HFFc6 (cell line): ENCODE data around the gene KRT80. TPM values are rescaled to one million over a fixed set of nuclear protein-coding genes. Genes with fewer than 3 reads are reported as not detected.
A peak's percentile ranks its signal among the peaks of the same experiment; 100 is the strongest.

Experiments used
- DNase-seq: peaks from one replicate; pipeline ENCODE4 v3.0.0-alpha.2; 2018
- H3K27ac Mint-ChIP-seq: 2 replicates; pipeline ENCODE4 v1.8.0; 2020; ENCODE audit warnings: mild to moderate bottlenecking, mixed read lengths
- H3K27me3 Mint-ChIP-seq: 2 replicates; pipeline ENCODE4 v1.8.0; 2021; ENCODE audit warnings: mild to moderate bottlenecking, moderate library complexity, mixed read lengths; ENCODE audit not compliant: insufficient read depth
- H3K36me3 Mint-ChIP-seq: 2 replicates; pipeline ENCODE4 v1.8.0; 2021; ENCODE audit warnings: low read depth, mixed read lengths
- H3K4me1 Mint-ChIP-seq: 2 replicates; pipeline ENCODE4 v1.8.0; 2020; ENCODE audit warnings: low read depth, mixed read lengths
- H3K4me3 Mint-ChIP-seq: 2 replicates; pipeline ENCODE4 v1.8.0; 2020; ENCODE audit warnings: mild to moderate bottlenecking, moderate library complexity, mixed read lengths
- H3K9me3 Mint-ChIP-seq: 2 replicates; pipeline ENCODE4 v1.8.0; 2020; ENCODE audit warnings: mild to moderate bottlenecking, mixed read lengths
- total RNA-seq, 6 experiments: library from RNA; stranded (reverse); fragmentation: NEBNext Ultra II Directional; extraction: Animal tissue kit (Norgen Biotek cat#: 25700); gene quantifications; 2 replicates in 1 of 6; 3 replicates in 5 of 6; pipeline ENCODE4 v1.2.3, GENCODE V29; 2021
- TF ChIP-seq, protein P1 (sequence below): fragments of 200-600 bp; sonication (generic); IDR thresholded peaks from 2 replicates; pipeline ENCODE4 v1.5.0; 2021; ENCODE audit warnings: antibody characterized with exemption, mild to moderate bottlenecking

Gene KRT80
- total RNA-seq, 6 experiments from 2014 or later = 2.3 to 3.7 (median 2.8) TPM

GRCh38 chr12:52197371-52198231, 5.8 kb upstream of the KRT80 start:
- TF ChIP-seq, protein P1, sequence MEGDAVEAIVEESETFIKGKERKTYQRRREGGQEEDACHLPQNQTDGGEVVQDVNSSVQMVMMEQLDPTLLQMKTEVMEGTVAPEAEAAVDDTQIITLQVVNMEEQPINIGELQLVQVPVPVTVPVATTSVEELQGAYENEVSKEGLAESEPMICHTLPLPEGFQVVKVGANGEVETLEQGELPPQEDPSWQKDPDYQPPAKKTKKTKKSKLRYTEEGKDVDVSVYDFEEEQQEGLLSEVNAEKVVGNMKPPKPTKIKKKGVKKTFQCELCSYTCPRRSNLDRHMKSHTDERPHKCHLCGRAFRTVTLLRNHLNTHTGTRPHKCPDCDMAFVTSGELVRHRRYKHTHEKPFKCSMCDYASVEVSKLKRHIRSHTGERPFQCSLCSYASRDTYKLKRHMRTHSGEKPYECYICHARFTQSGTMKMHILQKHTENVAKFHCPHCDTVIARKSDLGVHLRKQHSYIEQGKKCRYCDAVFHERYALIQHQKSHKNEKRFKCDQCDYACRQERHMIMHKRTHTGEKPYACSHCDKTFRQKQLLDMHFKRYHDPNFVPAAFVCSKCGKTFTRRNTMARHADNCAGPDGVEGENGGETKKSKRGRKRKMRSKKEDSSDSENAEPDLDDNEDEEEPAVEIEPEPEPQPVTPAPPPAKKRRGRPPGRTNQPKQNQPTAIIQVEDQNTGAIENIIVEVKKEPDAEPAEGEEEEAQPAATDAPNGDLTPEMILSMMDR = no peak
- DNase-seq = no peak
- no peak overlapping the region for H3K4me3 Mint-ChIP-seq
- H3K27ac Mint-ChIP-seq = no peak overlapping the region
- H3K4me1 Mint-ChIP-seq = peaks cover 65% of the 10 kb centered on the region
- no peaks in the 10 kb centered on the region for H3K9me3 Mint-ChIP-seq
- no peaks in the 10 kb centered on the region for H3K36me3 Mint-ChIP-seq
- H3K27me3 Mint-ChIP-seq = no peaks in the 10 kb centered on the region; the same call in 1 of the 2 replicates

GRCh38 chr12:52195065-52195730, 3.4 kb upstream of the KRT80 start:
- TF ChIP-seq, protein P1 = no peak
- H3K36me3 Mint-ChIP-seq = no peaks in the 10 kb centered on the region
- no peak for DNase-seq
- no peak overlapping the region for H3K4me3 Mint-ChIP-seq
- peaks cover 72% of the 10 kb centered on the region for H3K4me1 Mint-ChIP-seq
- H3K27me3 Mint-ChIP-seq = no peaks in the 10 kb centered on the region; the same call in 1 of the 2 replicates
- H3K27ac Mint-ChIP-seq = peak overlapping the region; percentile 71
- no peaks in the 10 kb centered on the region for H3K9me3 Mint-ChIP-seq

DNA sequence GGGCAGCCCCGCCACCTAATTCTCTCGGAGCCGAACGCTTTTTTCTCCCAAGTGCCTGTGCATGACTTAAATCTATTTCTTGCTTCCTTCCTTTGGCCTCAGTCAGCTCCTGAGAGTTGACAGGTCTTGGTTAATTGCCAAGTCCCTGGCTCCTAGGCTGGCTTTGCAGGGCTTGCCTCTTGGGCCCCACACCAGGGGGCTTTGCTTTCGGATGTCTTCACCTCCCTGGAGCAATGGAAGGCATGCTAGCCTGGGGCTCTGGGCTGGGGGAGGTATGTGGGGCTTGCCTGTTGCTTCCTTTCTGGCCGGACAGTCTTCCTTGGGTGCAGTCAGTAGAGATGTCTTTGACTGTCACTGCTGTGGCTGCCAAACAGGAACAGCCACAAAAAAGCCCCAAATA, 2.2 kb upstream of the KRT80 start:
- Mint-ChIP-seq H3K4me1 (peaks cover 83% of the 10 kb centered on the region), H3K27ac (peak overlapping the region; percentile 88), H3K27me3 (peaks cover 2% of the 10 kb centered on the region), H3K9me3 (no peaks in the 10 kb centered on the region), H3K4me3 (no peak overlapping the region; the same call in 1 of the 2 replicates), H3K36me3 (no peaks in the 10 kb centered on the region)
- TF ChIP-seq, protein P1 = no peak
- DNase-seq = no peak

- H3K27ac Mint-ChIP-seq = peak overlapping the region; percentile 88
- H3K27me3 Mint-ChIP-seq = peaks cover 2% of the 10 kb centered on the region
- H3K36me3 Mint-ChIP-seq = no peaks in the 10 kb centered on the region
- H3K9me3 Mint-ChIP-seq = no peaks in the 10 kb centered on the region
- TF ChIP-seq, protein P1 = no peak
- peaks cover 83% of the 10 kb centered on the region for H3K4me1 Mint-ChIP-seq
- no peak for DNase-seq
- no peak overlapping the region for H3K4me3 Mint-ChIP-seq
Measured at GRCh38 chr12:52193532-52193931, 1.7 kb upstream of the KRT80 start.

DNA sequence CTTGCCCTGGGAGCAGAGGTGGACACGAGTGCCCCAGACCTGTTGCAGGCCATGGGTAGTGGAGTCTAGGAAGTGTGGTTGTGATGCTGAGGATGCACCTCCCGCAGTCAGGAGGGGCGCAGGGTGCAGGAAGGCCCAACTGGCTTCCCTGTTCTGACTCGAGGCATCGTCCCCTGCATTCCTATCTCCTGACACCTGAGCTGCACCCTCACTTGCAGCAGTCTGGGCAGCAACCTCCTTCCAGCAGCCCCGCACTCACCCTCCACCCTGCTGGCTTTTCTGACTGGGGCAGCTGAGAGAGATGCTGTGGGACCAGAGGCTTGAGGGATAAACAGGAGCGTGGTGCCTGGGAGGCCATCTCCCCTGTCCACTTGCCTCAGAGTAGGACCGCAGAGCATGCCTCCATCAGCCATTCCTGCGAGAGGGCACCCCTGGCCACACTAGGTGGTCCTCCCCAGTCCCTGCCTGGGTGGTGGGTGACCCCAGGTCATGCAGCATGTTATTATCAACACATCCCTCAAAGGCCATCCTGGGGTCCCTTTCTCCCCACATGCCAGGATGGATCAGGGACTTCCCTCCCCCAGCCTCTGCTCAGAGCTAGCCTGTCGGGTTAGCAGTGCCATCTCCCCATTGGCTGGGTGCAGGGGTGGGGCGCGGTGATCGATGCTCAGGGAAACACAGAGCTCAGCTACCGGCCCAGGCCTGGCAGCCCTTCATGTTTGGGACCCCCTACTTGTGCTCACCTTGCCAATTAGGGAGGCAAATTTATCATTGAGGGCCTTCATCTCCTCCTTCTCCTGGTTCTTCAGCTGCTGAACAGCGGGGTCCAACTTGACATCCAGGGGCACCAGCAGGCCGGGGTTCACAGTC, 719 bp downstream of the KRT80 start:
- Mint-ChIP-seq H3K4me3 (no peak overlapping the region; the same call in 1 of the 2 replicates), H3K27me3 (peaks cover 3% of the 10 kb centered on the region), H3K9me3 (no peaks in the 10 kb centered on the region), H3K36me3 (no peaks in the 10 kb centered on the region), H3K27ac (peak overlapping the region; percentile 95), H3K4me1 (peaks cover 95% of the 10 kb centered on the region)
- peak; percentile 35 for DNase-seq
- TF ChIP-seq, protein P1 = no peak
